NK-92 treated with Interleukin-12 subunit alpha and Interleukin-12 subunit beta, amount 100 ng/mL, for 24 hours (cell line): ENCODE data around the gene SNTG2.
"Not testable (repeated sequence)": the region's sequence is repeated elsewhere in the genome, so short reads cannot be mapped to it uniquely, and the experiment has no call there.

Source experiments
- DNase-seq: peaks from one replicate; lab custom pipeline; 2025; lab: John Stamatoyannopoulos, UW

Gene SNTG2

DNA sequence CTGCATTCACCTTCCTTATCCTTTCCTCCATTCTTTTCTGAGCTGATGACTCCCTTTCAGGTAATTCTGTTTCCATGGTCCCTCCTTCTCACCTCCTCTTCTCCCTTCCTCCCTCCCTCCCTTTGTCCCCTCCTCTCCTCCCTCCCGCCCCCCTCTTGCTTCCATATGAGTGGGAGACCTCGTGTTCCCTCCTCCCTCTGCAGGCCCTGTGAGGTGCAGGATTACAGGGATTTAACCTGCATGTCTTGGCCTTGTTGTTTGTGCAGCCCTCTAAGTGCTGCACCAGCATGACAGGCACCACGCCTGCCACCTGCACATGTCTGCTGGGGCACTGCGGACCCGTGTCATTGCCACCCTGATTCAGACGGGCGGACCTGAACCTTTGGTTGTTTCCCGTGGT lies 103.1 kb downstream of the SNTG2 start:
- no peak for DNase-seq

DNA sequence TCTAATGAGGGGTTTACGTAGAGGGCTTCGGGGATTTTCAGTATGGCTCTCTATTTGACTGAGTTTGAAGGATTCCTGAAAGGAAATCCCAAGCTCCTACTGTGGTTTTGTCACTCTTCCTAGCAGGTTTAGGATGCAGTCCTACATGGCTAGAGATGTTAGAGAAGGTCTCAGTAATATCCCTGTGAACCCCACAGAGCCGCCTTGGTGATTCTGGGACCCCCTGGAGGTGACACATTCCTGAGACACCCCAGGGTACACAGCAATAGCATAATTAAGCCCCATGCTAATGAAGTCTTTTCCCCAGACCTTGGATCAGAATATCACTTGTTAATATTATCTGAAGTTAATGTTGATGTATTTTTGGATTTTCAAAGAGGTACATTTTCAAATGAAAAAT lies 103.8 kb downstream of the SNTG2 start:
- DNase-seq: no peak

DNA sequence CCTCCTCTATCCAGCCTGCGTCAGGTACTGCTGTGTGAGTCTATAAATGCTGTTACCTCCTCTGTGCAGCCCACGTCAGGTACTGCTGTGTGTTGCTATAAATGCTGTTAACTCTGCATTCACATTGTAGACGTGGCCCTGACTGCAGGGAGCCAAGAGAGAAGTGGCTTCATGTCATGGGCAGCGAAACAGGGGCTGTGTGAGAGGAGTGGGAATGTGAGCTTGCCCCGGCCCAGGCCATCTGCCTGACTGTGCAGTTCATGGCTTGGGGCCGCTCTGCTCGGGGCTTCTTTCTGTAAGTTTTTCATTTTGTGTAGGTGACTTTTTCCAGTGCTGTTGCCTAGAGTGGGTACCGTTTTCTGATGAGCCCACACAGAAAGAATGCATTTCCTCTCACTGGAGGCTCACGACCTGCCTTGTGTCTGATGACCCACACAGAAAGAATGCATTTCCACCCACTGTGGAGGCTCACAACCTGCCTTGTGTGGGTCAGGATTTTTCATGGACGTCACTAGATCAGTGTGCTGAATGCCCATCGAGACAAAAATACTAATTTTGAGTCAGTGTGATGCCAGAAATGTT lies 104.5 kb downstream of the SNTG2 start:
- no peak for DNase-seq

DNA sequence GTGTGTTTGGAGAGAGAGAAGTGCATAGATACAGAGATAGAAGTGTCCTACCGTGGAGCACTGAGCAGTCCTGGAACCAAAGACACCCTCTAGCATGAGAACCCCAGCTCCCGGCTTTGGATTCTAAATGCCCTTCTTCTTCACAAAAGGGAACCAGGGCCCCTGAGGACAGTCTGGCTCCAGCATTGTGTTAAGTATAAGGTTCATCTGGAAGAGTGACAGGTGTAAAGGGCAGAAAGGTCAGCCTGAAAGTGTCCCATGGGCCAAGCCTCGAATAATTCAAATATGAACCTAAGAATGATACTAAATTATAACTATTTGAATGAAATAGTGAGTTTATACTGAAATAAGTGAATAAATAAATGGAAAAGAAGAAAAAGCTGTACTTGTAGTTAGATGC lies 109.7 kb downstream of the SNTG2 start:
- no peak for DNase-seq

DNA sequence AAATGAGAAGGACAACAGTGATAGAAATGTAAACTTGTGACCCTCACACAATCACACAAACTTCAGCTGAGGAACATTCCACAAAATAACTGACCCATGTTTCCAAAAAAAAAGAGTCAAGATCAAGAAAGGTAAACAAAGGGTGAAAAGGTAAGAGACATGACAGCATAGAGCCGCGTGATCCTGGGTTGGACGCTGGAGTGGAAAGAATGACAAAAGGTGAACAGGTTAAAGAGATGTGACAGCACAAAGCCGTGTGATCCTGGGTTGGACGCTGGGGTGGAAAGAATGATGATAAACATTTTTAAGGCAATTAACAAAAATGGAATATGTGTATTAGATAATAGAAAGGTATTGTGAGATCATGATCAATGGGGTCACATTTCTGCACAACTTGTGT lies 110.3 kb downstream of the SNTG2 start:
- DNase-seq: no peak

DNA sequence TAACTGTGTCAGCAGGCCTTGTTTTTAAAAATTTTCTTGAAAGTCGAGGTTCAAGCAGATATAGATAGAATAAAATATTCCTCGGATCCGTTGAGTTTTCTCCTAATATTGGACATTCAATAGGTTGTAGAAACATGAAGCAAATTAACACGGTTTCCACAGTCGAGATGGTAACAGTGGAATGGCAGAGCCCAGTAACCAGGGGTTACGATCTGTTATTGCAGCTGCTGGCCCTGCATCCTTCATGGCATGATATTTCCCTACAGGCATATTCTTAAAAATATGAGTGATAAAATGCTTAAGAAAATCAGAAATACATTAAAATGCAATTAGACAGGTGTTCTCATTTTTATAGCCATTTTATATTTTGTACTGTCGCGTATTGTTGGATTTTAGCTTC lies 117.6 kb downstream of the SNTG2 start:
- DNase-seq: no peak

DNA sequence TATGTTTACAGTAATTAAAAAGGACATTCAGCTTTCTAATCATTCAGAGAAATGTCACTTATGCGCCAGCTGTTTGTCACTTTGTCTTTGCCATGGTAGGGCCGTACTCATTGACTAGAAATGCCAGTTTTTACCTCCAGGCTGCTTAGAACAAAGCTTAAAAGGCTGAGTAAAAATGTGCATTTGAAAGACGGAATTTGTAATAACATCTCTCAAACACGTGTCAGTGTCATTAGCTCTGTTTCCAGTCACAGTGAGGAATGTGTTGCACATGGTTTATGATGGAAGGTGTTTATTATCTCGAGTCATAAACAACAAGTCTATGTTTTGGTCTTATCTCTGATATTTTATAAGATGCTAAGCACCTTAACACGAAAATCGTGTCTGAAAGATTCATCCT lies 118.2 kb downstream of the SNTG2 start:
- no peak for DNase-seq

DNA sequence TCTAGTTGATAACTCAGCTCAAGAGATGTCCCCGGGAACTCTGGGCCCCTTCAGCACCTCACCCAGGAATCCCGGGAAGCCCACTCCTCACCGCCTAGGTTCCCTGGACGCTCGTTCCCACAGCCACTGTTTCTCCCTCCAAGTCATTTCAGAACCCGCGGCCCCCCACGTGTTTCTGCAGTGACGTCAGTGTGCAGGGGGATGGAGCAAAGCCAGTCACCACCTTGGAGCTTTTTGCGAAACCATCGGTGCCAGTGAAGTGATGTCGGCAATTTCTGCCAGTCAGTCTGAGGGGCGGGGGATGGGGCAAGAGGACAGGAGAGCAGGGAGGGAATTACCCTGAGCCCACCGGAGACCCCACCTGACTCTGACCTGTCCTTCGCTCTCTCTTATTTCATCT lies 119.2 kb downstream of the SNTG2 start:
- no peak for DNase-seq

DNA sequence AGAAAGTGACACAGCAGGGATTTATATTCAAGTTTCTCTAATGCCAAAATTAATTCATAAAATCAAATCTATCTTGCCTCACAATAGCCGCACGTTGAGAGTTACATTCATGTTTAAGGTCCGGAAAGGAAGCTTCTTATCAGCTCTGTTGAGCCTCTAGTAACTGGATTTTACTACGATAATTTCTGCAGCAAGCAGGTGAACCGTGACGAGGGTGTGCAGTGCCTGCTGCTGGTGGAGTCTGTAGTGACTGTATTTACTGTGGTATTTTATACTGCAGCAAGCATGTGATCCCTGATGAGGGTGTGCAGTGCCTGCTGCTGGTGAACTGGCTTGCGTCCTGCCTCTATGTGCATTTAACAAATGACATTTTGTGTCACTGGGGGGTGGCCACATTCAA lies 120.0 kb downstream of the SNTG2 start:
- no peak for DNase-seq

DNA sequence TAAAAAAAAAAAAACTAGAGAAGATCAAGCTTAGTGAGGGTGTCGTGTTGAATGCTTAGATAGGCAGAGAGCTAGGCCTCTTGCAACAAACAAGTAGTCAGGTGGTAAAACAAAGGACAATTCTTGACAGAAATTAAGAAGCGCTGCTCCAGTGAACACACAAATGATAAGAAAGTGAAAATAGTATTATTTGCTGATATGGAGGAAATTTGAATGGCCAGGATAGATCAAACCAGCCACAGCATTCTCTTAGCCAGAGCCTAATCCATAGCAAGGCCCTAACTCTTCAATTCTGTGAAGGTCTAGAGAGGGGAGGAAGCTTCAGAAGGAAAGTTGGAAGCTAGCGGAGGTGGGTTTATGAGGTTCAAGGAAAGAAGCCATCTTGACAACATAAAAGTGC lies 121.0 kb downstream of the SNTG2 start:
- no peak for DNase-seq

DNA sequence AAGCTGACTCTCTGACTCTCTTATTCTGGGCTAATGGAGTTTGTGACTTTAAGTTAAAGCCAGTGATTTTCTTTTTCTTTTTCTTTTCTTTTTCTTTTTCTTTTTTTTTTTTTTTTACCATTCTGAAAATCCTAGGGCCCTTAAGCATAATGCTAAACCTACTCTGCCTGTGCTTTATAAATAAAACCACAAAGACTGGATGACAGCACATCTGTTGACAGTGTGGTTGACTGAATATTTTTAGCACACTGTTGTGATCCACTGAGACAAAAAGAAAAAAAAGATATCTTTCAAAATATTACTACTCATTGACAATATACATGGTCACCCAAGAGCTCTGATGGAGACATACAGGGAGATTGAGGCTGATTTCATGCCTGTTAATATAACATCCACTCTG lies 121.6 kb downstream of the SNTG2 start:
- DNase-seq: no peak

DNA sequence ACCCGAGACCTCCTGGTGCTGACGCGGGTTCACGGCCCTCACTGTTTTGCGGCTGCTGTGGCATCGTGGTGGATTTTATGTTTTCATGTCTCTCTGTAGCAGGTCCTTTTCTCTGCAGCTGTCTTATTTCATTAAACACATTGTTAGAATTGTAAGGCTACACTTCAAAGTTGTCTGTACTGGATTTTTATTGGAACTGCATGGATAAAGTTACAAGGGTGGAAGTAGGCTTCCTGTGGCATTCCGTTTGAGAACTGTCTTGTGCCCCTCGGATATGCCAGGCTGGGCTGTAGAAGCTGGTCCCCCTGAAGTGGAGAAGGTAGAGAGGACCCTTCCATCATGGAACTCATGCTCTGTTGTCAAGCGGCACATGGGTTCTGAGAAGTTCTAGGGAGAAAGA lies 127.3 kb downstream of the SNTG2 start:
- DNase-seq: no peak

DNA sequence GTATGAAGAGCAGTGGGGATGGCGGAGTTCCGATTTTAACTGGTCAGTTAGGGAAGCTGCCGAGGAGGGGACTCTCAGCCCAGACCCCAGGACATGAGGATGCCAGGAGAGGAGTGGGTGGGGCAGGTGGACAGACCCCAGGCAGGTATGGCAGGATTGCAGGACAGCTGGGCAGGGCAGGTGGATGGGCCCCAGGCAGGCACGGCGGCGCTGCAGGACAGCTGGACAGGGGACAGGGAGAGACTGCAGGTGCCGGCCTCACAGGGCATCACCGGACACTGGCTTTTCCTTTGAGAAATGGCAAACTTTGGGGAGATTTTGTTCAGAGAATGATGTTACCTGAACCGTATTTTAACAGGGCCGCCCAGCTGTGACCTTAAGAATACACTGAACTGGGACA lies 127.7 kb downstream of the SNTG2 start:
- no peak for DNase-seq

DNA sequence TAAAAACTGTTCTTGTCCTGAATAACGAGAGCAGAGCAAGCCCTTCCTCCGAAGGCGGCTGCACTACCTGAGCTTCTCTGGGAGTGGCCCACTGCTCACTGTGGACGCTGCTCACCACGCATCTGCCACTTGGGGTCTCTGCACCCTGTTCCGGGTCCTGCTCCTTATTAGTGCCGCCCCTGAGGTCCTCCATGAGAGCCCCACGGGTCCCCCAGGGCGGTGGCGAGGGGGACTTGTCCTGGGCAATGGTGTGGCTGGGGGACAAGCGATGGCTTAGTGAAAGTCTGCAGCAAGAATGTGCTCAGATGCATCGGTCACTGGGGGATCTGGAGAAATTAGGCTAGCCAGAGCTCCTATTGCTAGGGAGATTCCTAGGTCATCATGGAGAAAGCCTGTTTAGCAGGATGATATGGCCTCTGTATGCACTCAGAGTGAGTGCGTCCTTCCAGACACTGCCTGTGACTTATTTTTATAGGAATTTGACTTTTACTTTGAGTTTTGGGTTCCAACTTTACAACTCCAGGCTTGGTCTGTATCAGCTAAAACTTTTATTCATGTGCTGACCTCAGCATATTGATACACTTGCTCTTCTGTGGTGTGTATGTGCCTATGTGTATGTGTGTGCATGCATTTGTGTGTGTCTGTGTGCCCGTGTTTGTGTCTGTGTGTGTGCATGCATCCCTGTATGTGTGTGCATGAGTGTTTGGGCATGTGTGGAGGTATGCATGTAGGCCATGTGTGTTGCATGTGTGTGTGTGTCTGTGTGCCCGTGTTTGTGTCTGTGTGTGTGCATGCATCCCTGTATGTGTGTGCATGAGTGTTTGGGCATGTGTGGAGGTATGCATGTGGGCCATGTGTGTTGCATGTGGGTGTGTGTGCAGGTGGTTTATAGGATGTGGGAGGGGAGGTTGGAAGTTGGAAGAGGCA lies 129.5 kb downstream of the SNTG2 start:
- DNase-seq: no peak

DNA sequence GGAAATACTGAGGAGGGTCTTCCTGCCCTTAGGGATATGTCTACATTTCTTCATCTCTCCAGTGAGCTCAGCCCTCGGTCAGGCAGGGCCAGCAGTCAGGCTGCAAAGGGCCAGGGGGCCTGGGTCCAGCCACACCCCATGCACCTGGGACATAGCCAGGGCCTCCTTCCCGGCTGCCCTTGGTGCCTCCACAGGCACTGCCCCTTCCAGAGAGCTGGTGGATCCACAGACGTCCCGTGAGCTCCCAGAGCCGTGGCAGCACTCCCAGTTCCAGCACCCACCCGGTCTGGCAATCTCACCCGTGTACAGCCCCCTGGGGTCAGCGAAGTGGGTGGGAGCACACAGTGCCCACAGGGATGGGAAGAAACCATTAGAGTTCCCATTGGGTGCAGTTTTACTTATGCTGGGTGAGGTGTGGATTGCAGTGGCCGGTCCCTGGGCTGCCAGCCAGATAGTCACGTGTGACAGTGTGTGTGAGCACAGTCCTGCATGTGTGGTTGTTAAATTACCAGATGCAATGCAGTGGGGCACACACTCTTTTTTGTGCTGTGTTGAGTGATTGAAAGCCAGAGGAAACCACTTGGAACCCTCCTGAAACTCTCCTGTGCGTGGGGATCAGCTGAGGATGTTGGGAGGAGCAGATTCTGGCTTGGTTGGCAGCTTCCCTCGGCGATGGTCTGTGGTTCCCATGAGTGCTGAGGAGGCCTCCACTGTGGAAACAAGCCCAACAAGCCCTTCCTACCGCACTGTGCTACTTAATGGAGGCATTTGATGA lies 131.0 kb downstream of the SNTG2 start:
- no peak for DNase-seq

DNA sequence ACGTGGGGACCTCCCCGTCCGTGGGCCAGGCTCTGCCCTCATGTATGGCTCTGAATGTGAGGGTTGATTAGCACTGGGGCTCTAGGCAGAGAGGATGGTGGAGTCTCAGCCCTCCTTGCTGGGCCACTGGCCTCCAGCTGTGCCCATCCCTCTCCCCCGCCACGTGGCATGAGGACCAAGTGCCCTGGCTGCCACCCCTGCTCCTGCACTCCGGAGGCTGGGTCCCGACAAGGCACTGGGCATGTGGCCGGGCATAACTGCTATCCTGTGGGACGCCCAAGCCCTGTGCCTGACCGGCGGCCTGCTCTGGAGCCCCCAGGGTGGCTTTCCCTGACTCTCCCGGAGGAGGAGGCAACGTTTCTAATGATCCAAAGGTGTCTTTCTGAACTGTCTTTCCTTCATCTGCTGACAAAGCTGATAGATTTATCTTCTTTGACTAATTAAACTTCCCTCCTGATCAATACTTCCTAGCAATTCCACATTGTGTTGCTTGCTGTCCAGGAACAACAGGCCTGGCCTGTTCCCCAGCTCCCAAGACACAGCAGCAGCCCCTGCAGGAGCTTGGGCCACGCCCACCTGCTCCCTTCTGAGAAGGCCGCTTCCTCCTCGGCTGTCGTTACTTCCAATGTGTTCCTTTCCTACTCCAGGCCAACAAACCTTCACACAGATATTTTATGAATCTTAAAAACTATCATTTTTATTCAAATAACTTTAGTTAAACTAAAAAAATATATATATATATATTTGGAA lies 132.0 kb downstream of the SNTG2 start:
- no peak for DNase-seq

DNA sequence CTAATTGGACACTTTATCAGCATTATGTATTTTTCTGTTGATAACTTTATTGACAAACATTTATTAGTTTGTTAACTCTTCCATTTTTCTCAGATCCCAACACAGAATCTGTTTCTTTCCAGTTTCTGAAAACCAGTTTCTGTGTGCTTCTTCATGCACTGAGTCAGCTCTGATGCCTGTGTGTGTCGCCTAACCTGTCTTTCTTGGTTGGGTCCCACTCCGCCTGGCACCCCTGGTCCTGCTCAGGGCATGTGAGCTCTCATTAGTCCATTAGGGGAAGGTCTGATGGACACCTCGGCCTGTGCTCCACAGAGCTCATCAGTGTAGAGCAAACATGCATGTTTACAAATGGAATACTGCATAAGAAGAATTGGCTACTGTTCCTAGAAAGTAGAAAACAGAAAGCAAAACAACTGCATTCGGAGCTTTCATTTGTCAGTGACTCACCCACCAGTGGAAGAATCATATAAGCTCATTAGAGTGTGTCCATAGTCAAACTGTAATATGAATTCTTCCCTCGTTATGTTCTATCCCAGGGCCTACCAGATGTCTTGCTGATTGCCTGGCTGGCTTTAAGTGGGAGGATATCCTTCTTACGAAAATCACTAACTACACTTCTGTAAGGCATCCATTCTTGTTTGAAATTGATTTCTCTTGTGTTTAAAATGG lies 137.7 kb downstream of the SNTG2 start:
- DNase-seq: no peak

DNA sequence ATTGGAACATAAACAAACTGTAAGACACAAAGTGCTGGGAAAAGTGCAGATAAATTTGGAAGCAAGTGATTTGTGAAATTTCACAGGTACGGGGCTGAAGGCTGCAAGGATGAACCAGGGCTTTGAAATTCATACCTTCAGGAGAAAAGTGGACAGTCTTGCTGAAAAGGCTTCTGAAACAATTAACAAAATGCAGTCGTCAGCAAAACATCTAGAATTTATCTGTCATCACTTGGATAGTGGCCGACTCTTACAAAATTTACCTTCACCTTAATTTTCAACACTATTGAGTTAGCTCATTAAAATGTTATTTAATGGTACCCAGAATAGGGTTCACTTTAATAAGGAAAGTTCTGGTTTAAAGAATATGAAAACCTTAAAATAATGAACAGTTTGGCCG lies 138.3 kb downstream of the SNTG2 start:
- no peak for DNase-seq

DNA sequence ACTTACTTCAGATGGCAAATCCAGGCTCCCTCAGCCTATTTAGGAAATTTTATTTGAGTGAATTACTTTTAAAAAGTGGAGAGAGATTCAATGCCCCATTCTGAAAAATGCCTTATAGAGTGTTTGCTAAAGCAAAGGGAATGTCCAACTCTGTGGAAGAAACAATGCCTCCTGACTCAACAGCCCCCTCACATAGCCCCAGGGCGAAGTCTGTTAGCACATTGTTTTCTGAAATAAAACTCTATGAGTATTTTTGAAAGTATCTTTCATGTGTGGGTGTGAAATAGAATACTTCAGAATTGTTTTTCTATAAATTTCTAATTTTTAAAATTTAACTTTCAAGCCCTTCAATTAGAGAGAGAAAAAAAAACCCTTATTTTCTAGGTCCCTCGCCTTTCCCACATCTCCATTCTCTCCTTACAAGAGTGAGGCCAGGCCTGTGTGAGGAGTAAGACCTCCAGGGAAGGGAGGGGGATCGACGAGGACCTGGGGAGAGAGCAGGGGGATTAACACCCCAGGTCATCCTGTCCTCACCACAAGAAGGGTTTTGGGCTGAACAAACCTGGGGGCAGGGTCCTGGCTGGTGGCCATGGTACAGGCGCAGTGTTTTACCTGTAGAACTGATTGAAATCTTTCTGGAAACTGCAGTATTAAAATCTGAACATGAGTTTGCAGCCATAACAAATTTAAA lies 141.4 kb downstream of the SNTG2 start:
- no peak for DNase-seq

DNA sequence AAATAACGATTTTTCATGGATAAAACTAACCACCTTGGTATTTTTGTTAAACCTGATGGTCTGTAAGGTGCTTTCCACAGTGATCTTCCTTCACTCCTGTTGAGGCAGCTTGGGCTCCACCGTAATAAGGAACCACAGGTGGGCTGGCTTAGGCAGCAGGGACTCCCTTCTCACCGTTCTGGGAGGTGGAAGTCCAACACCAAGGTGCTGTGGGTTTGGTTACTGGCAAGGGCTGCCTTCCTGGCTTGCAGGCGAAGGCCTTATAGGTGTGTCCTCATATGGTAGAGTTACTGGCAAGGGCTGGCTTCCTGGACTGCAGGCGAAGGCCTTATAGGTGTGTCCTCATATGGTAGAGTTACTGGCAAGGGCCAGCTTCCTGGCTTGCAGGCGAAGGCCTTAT lies 143.0 kb downstream of the SNTG2 start:
- not testable (repeated sequence) for DNase-seq

DNA sequence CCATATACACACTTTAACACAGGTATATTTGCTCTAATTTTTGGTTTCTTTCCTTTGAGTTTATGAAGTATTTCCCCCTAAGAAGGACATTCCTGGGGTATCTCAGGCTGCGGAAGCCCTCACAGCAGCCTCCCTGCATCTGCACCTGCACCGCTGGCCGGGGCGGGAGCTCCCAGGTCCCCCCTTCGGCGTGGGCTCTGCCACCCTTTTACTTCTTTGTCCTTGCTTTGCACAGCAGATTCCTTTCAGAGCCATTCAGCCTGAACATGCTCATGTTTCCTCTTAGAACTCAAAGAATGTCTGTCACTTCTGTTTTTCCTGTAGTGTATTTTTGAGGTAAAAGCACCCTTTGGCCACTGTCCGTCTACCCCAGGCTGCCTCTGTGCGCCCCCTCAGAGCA lies 146.5 kb downstream of the SNTG2 start:
- DNase-seq: no peak
